Mesendoderm (in vitro differentiated cells): Measurements from ENCODE around the gene KRT71.

Experiments used
- DNase-seq: peaks from one replicate; pipeline ENCODE4 v3.0.0; 2013
- H2AK5ac ChIP-seq: 2 replicates; pipeline ENCODE4 v1.6.1; 2013; ENCODE audit warnings: low read length, inconsistent platforms
- H2BK120ac ChIP-seq: 2 replicates; pipeline ENCODE4 v1.6.1; 2013; ENCODE audit warnings: low read depth, mild to moderate bottlenecking, low read length, moderate library complexity, mixed read lengths
- H2BK15ac ChIP-seq: replicated peaks from 2 replicates; pipeline ENCODE4 v1.6.1; 2013; ENCODE audit warnings: low read depth, mild to moderate bottlenecking, moderate library complexity
- H2BK5ac ChIP-seq: 2 replicates; pipeline ENCODE4 v1.6.1; 2013; ENCODE audit warnings: low read length, inconsistent platforms
- H3K18ac ChIP-seq: 2 replicates; pipeline ENCODE4 v1.6.1; 2013; ENCODE audit warnings: mild to moderate bottlenecking, low read length, mixed read lengths
- H3K23ac ChIP-seq: one replicate; pipeline ENCODE4 v1.6.1; 2013; ENCODE audit warnings: low read length
- H3K27ac ChIP-seq: 2 replicates; pipeline ENCODE4 v1.5.1; 2013; ENCODE audit warnings: low read depth, mild to moderate bottlenecking, inconsistent platforms, low read length, moderate library complexity
- H3K27me3 ChIP-seq: 2 replicates; pipeline ENCODE4 v1.6.1; 2013; ENCODE audit warnings: low read length, control low read depth, mild to moderate bottlenecking, inconsistent platforms; ENCODE audit not compliant: insufficient read depth, poor library complexity
- H3K36me3 ChIP-seq: 2 replicates; pipeline ENCODE4 v1.6.1; 2013; ENCODE audit warnings: low read length, inconsistent platforms; ENCODE audit not compliant: control insufficient read depth, insufficient read depth
- H3K4ac ChIP-seq: one replicate; pipeline ENCODE4 v1.6.1; 2013; ENCODE audit warnings: low read depth, mild to moderate bottlenecking, low read length, moderate library complexity
- H3K4me1 ChIP-seq: 2 replicates; pipeline ENCODE4 v1.6.1; 2013; ENCODE audit warnings: low read depth, low read length, inconsistent platforms; ENCODE audit not compliant: control insufficient read depth
- H3K4me2 ChIP-seq: 2 replicates; pipeline ENCODE4 v1.6.1; 2013; ENCODE audit warnings: low read length
- H3K4me3 ChIP-seq: 2 replicates; pipeline ENCODE4 v1.5.1; 2013; ENCODE audit warnings: mild to moderate bottlenecking, low read length
- H3K56ac ChIP-seq: one replicate; pipeline ENCODE4 v1.6.1; 2013; ENCODE audit warnings: low read length
- H3K79me1 ChIP-seq: 2 replicates; pipeline ENCODE4 v1.6.1; 2013; ENCODE audit warnings: low read length, inconsistent platforms
- H3K79me2 ChIP-seq: 2 replicates; pipeline ENCODE4 v1.6.1; 2013; ENCODE audit warnings: mild to moderate bottlenecking, low read length; ENCODE audit not compliant: control insufficient read depth, insufficient read depth
- H3K9ac ChIP-seq: 2 replicates; pipeline ENCODE4 v1.6.1; 2013; ENCODE audit warnings: low read length, inconsistent platforms
- H4K5ac ChIP-seq: one replicate; pipeline ENCODE4 v1.6.1; 2013; ENCODE audit warnings: low read length
- H4K8ac ChIP-seq: one replicate; pipeline ENCODE4 v1.6.1; 2013; ENCODE audit warnings: low read depth, mild to moderate bottlenecking, control low read depth, low read length, moderate library complexity
- WGBS: extraction: QIAGEN DNeasy Blood & Tissue Kit; methylation state at CpG from one replicate; pipeline ENCODE4 v1.1.7; 2013; ENCODE audit warnings: low lambda C conversion rate, missing lambda C conversion rate; ENCODE audit not compliant: insufficient coverage; ENCODE audit errors: extremely low coverage; 5-methylcytosine and 5-hydroxymethylcytosine counted together

KRT71 gene

GRCh38 chr12:52518574-52519386 is 34.2 kb downstream of the KRT71 start:
- Histone ChIP-seq H3K36me3 (no peaks in the 10 kb centered on the region), H4K8ac (no peak overlapping the region), H3K23ac (no peak overlapping the region), H3K56ac (no peak overlapping the region), H2BK120ac (no peak overlapping the region), H3K4ac (no peak overlapping the region), H2BK5ac (no peak overlapping the region), H3K4me3 (no peak overlapping the region), H3K27me3 (no peaks in the 10 kb centered on the region), H2BK15ac (no peak overlapping the region), H3K18ac (no peak overlapping the region), H3K79me1 (no peaks in the 10 kb centered on the region), H4K5ac (no peak overlapping the region), H2AK5ac (no peak overlapping the region), H3K27ac (no peak overlapping the region), H3K4me1 (no peaks in the 10 kb centered on the region), H3K4me2 (no peak overlapping the region), H3K79me2 (no peaks in the 10 kb centered on the region), H3K9ac (no peak overlapping the region)
- WGBS = no CpG with 5 or more reads among the region's 8 CpGs
- DNase-seq = no peak

- no peak overlapping the region for H3K4ac ChIP-seq
- no peak for DNase-seq
- H2BK120ac ChIP-seq = no peak overlapping the region
- no peak overlapping the region for H3K4me2 ChIP-seq
- H3K27me3 ChIP-seq = no peaks in the 10 kb centered on the region
- H3K56ac ChIP-seq = no peak overlapping the region
- no peaks in the 10 kb centered on the region for H3K79me1 ChIP-seq
- no peak overlapping the region for H3K18ac ChIP-seq
- WGBS = no CpG with 5 or more reads among the region's 5 CpGs
- H2BK5ac ChIP-seq = no peak overlapping the region
- H3K36me3 ChIP-seq = no peaks in the 10 kb centered on the region
- H4K8ac ChIP-seq = no peak overlapping the region
- no peak overlapping the region for H3K27ac ChIP-seq
- no peak overlapping the region for H3K9ac ChIP-seq
- no peak overlapping the region for H3K23ac ChIP-seq
- no peaks in the 10 kb centered on the region for H3K4me1 ChIP-seq
- H2BK15ac ChIP-seq = no peak overlapping the region
- no peak overlapping the region for H3K4me3 ChIP-seq
- H3K79me2 ChIP-seq = no peaks in the 10 kb centered on the region
- no peak overlapping the region for H2AK5ac ChIP-seq
- H4K5ac ChIP-seq = no peak overlapping the region
Measured at GRCh38 chr12:52517888-52518287, 35.1 kb downstream of the KRT71 start.

- Histone ChIP-seq H3K4me2 (no peak overlapping the region), H3K18ac (no peak overlapping the region), H3K79me2 (no peaks in the 10 kb centered on the region), H3K56ac (no peak overlapping the region), H3K4ac (no peak overlapping the region), H3K79me1 (no peaks in the 10 kb centered on the region), H4K8ac (no peak overlapping the region), H3K4me3 (no peak overlapping the region), H3K36me3 (no peaks in the 10 kb centered on the region), H3K9ac (no peak overlapping the region), H2BK120ac (no peak overlapping the region), H4K5ac (no peak overlapping the region), H2BK5ac (no peak overlapping the region), H2AK5ac (no peak overlapping the region), H3K27me3 (no peaks in the 10 kb centered on the region), H3K27ac (no peak overlapping the region), H3K23ac (no peak overlapping the region), H3K4me1 (no peaks in the 10 kb centered on the region), H2BK15ac (no peak overlapping the region)
- WGBS = no CpG with 5 or more reads among the region's 14 CpGs
- DNase-seq = no peak
Measured at GRCh38 chr12:52517005-52517835, 35.7 kb downstream of the KRT71 start.

GRCh38 chr12:52515927-52516831 is 36.8 kb downstream of the KRT71 start:
- no peaks in the 10 kb centered on the region for H3K4me1 ChIP-seq
- H3K4me3 ChIP-seq = no peak overlapping the region

GRCh38 chr12:52515319-52515646 is 37.7 kb downstream of the KRT71 start:
- Histone ChIP-seq H2BK15ac (no peak overlapping the region), H2AK5ac (no peak overlapping the region), H3K18ac (no peak overlapping the region), H3K23ac (no peak overlapping the region), H3K36me3 (no peaks in the 10 kb centered on the region), H3K79me2 (no peaks in the 10 kb centered on the region), H3K79me1 (no peaks in the 10 kb centered on the region), H4K5ac (no peak overlapping the region), H3K9ac (no peak overlapping the region), H3K56ac (no peak overlapping the region), H3K4me3 (no peak overlapping the region), H2BK120ac (no peak overlapping the region), H4K8ac (no peak overlapping the region), H3K4me1 (no peaks in the 10 kb centered on the region), H3K4me2 (no peak overlapping the region), H3K4ac (no peak overlapping the region), H3K27me3 (no peaks in the 10 kb centered on the region), H2BK5ac (no peak overlapping the region), H3K27ac (no peak overlapping the region)
- DNase-seq = no peak
- no CpG with 5 or more reads among the region's 1 CpG for WGBS

More at GRCh38 chr12:52515927-52516831, 36.8 kb downstream of the KRT71 start:
- Histone ChIP-seq H3K4ac (no peak overlapping the region), H2BK15ac (no peak overlapping the region), H3K79me2 (no peaks in the 10 kb centered on the region), H3K56ac (no peak overlapping the region), H3K27me3 (no peaks in the 10 kb centered on the region), H2BK5ac (no peak overlapping the region), H3K79me1 (no peaks in the 10 kb centered on the region), H3K27ac (no peak overlapping the region), H3K9ac (no peak overlapping the region), H2BK120ac (no peak overlapping the region), H4K8ac (no peak overlapping the region), H3K4me2 (no peak overlapping the region), H4K5ac (no peak overlapping the region), H3K23ac (no peak overlapping the region), H3K36me3 (no peaks in the 10 kb centered on the region), H3K18ac (no peak overlapping the region), H2AK5ac (no peak overlapping the region)
- no CpG with 5 or more reads among the region's 15 CpGs for WGBS
- no peak for DNase-seq
